Mucosa of rectum (tissue), 2 donors: Measurements from ENCODE around the gene KRTAP3-2.

Experiments used
- H3K27ac ChIP-seq, 2 donors: one replicate each; pipeline ENCODE4 v1.7.0; 2013; ENCODE audit warnings: inconsistent platforms in 2 of 2, low read depth in 2 of 2, low read length in 2 of 2
- H3K27me3 ChIP-seq, 2 donors: one replicate each; pipeline ENCODE4 v1.7.0; 2013; ENCODE audit warnings: low read length in 2 of 2; ENCODE audit not compliant: control insufficient read depth in 2 of 2, insufficient read depth in 2 of 2
- H3K36me3 ChIP-seq, 2 donors: one replicate each; pipeline ENCODE4 v1.7.0; 2013; ENCODE audit warnings: low read length in 2 of 2; ENCODE audit not compliant: control insufficient read depth in 2 of 2, insufficient read depth in 2 of 2
- H3K4me1 ChIP-seq, 2 donors: one replicate each; pipeline ENCODE4 v1.7.0; 2013; ENCODE audit warnings: low read length in 2 of 2, mild to moderate bottlenecking in 1 of 2; ENCODE audit not compliant: control insufficient read depth in 2 of 2, insufficient read depth in 2 of 2
- H3K4me3 ChIP-seq, 2 donors: one replicate each; pipeline ENCODE4 v1.7.0; 2013; ENCODE audit warnings: low read length in 2 of 2
- H3K9ac ChIP-seq, 2 donors: one replicate each; pipeline ENCODE4 v1.7.0; 2013; ENCODE audit warnings: low read length in 2 of 2, low read depth in 1 of 2, mild to moderate bottlenecking in 1 of 2
- H3K9me3 ChIP-seq, 2 donors: one replicate each; pipeline ENCODE4 v1.7.0; 2013; ENCODE audit warnings: low read length in 2 of 2; ENCODE audit not compliant: control insufficient read depth in 2 of 2
- donor health status: healthy.
- donor health status: Normal muscosa, but diverticular disease.

Gene KRTAP3-2

GRCh38 chr17:41010441-41010840 lies 10.7 kb upstream of the KRTAP3-2 start:
- Histone ChIP-seq H3K36me3 (no peaks in the 10 kb centered on the region), H3K9ac (no peak overlapping the region), H3K4me3 (no peak overlapping the region), H3K4me1 (no peaks in the 10 kb centered on the region), H3K9me3 (no peaks in the 10 kb centered on the region), H3K27me3 (peaks cover 0 to 3% of the 10 kb centered on the region in 2 donors), H3K27ac (no peak overlapping the region)

GRCh38 chr17:41009936-41010335 lies 10.2 kb upstream of the KRTAP3-2 start:
- Histone ChIP-seq H3K9ac (no peak overlapping the region), H3K27me3 (peaks cover 0 to 3% of the 10 kb centered on the region in 2 donors), H3K36me3 (no peaks in the 10 kb centered on the region), H3K4me3 (no peak overlapping the region), H3K9me3 (no peaks in the 10 kb centered on the region), H3K27ac (no peak overlapping the region), H3K4me1 (no peaks in the 10 kb centered on the region)

GRCh38 chr17:41009301-41009760 lies 9.6 kb upstream of the KRTAP3-2 start:
- Histone ChIP-seq H3K27ac (no peak overlapping the region), H3K36me3 (no peaks in the 10 kb centered on the region), H3K9me3 (no peaks in the 10 kb centered on the region), H3K27me3 (peaks cover 0 to 3% of the 10 kb centered on the region in 2 donors), H3K4me3 (no peak overlapping the region), H3K4me1 (no peaks in the 10 kb centered on the region), H3K9ac (no peak overlapping the region)

- Histone ChIP-seq H3K27me3 (peaks cover 0 to 3% of the 10 kb centered on the region in 2 donors), H3K4me3 (no peak within 1 kb of the TSS), H3K9me3 (no peaks in the 10 kb centered on the region), H3K4me1 (no peaks in the 10 kb centered on the region), H3K36me3 (no peaks in the 10 kb centered on the region), H3K27ac (no peak within 1 kb of the TSS), H3K9ac (no peak within 1 kb of the TSS)
Observed at GRCh38 chr17:41008811-41009210, 9.1 kb upstream of the KRTAP3-2 start, which contains the start of gene KRTAP3-1. KRTAP3-1 (minus strand) TSS chr17:41009128; CDS start chr17:41009074, 54 bp downstream.

GRCh38 chr17:41004397-41004796 lies 4.7 kb upstream of the KRTAP3-2 start:
- no peaks in the 10 kb centered on the region for H3K36me3 ChIP-seq
- no peaks in the 10 kb centered on the region for H3K4me1 ChIP-seq
- H3K9ac ChIP-seq = no peak overlapping the region
- H3K9me3 ChIP-seq = no peaks in the 10 kb centered on the region
- no peak overlapping the region for H3K4me3 ChIP-seq
- H3K27ac ChIP-seq = no peak overlapping the region
- H3K27me3 ChIP-seq = peaks cover 3% of the 10 kb centered on the region in 2 donors

- Histone ChIP-seq H3K9me3 (no peaks in the 10 kb centered on the region), H3K4me1 (no peaks in the 10 kb centered on the region), H3K27ac (no peak overlapping the region), H3K9ac (no peak overlapping the region), H3K4me3 (no peak overlapping the region), H3K36me3 (no peaks in the 10 kb centered on the region), H3K27me3 (peaks cover 3% of the 10 kb centered on the region in 2 donors)
Observed at GRCh38 chr17:41003926-41004325, 4.2 kb upstream of the KRTAP3-2 start.

GRCh38 chr17:41002814-41003213 lies 3.1 kb upstream of the KRTAP3-2 start:
- H3K27ac ChIP-seq = no peak overlapping the region
- H3K36me3 ChIP-seq = no peaks in the 10 kb centered on the region
- peaks cover 3% of the 10 kb centered on the region in 2 donors for H3K27me3 ChIP-seq
- H3K9me3 ChIP-seq = no peaks in the 10 kb centered on the region
- H3K4me3 ChIP-seq = no peak overlapping the region
- no peaks in the 10 kb centered on the region for H3K4me1 ChIP-seq
- H3K9ac ChIP-seq = no peak overlapping the region

GRCh38 chr17:41001795-41002194 lies 2.1 kb upstream of the KRTAP3-2 start:
- Histone ChIP-seq H3K4me3 (no peak overlapping the region), H3K27me3 (peaks cover 3% of the 10 kb centered on the region in 2 donors), H3K36me3 (no peaks in the 10 kb centered on the region), H3K4me1 (no peaks in the 10 kb centered on the region), H3K27ac (no peak overlapping the region), H3K9ac (no peak overlapping the region), H3K9me3 (no peaks in the 10 kb centered on the region)

- H3K36me3 ChIP-seq = no peaks in the 10 kb centered on the region
- H3K4me1 ChIP-seq = no peaks in the 10 kb centered on the region
- peaks cover 0 to 3% of the 10 kb centered on the region in 2 donors for H3K27me3 ChIP-seq
- no peak overlapping the region for H3K4me3 ChIP-seq
- no peak overlapping the region for H3K27ac ChIP-seq
- no peaks in the 10 kb centered on the region for H3K9me3 ChIP-seq
- no peak overlapping the region for H3K9ac ChIP-seq
Observed at GRCh38 chr17:40997361-40997760, 2.3 kb downstream of the KRTAP3-2 start.

- Histone ChIP-seq H3K27ac (no peak overlapping the region), H3K9ac (no peak overlapping the region), H3K4me1 (no peaks in the 10 kb centered on the region), H3K9me3 (no peaks in the 10 kb centered on the region), H3K4me3 (no peak overlapping the region), H3K27me3 (peaks cover 0 to 3% of the 10 kb centered on the region in 2 donors), H3K36me3 (no peaks in the 10 kb centered on the region)
Observed at GRCh38 chr17:40996829-40997228, 2.9 kb downstream of the KRTAP3-2 start.

GRCh38 chr17:40995116-40995515 lies 4.6 kb downstream of the KRTAP3-2 start:
- H3K9me3 ChIP-seq = no peaks in the 10 kb centered on the region
- no peak overlapping the region for H3K4me3 ChIP-seq
- no peaks in the 10 kb centered on the region for H3K36me3 ChIP-seq

More at GRCh38 chr17:40995116-40995515, 4.6 kb downstream of the KRTAP3-2 start:
- Histone ChIP-seq H3K27me3 (no peaks in the 10 kb centered on the region), H3K4me1 (no peaks in the 10 kb centered on the region), H3K27ac (no peak overlapping the region), H3K9ac (no peak overlapping the region)
